NB4 (cell line): ENCODE results near the gene KDM4B.

ENCODE experiments used
- DNase-seq: peaks from one replicate; pipeline ENCODE4 v3.0.0; 2010; ENCODE audit warnings: low read depth
- H3K4me3 ChIP-seq: one replicate; pipeline ENCODE4 v1.5.1; 2011; ENCODE audit warnings: mild to moderate bottlenecking, low read depth, low read length, moderate library complexity
- MYC ChIP-seq: IDR thresholded peaks from 2 replicates; pipeline ENCODE4 v1.6.1; 2011; ENCODE audit warnings: low read depth, low read length
- POLR2A ChIP-seq: IDR thresholded peaks from 2 replicates; pipeline ENCODE4 v1.6.1; 2011; ENCODE audit warnings: mild to moderate bottlenecking; ENCODE audit not compliant: insufficient read length; ENCODE audit errors: extremely low read depth
- TF ChIP-seq, protein P1 (sequence below): IDR thresholded peaks from one replicate; pipeline ENCODE4 v1.5.1; 2012; ENCODE audit warnings: low read depth, low read length
- TF ChIP-seq, protein P2 (sequence below): IDR thresholded peaks from 2 replicates; pipeline ENCODE4 v1.6.1; 2011; ENCODE audit warnings: low read depth, low read length

The KDM4B gene

DNA sequence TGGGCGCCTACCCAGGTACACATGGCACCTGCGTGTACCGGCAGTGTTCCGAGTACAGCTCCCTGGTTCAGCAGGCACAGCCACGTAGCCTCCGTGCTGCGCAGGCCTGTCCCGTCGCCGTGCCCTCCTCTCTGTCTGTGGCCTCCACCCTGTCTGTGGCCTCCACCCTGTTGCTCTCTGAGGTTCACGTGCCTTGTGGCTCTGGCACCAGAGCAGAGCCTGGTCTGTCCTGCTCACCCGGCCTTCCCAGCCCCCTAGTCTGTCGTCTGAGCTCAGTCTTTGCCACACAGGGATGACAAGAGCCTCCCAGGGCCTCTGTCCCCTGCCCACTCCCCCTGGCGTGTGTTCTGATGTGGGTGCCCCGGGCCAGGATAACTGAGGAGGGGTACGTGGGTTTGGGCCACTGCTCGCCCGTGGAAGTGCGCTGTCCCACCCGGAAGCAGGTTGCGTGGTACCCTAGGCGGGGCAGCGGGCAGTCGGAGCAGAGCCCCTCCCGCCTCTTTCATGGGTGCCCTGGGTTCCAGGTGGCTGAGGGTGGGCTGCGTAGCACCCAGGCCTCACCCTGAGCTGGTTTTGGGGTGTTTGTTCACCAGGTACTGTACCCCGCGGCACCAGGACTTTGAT, 71.7 kb downstream of the KDM4B start:
- no peak overlapping the region for H3K4me3 ChIP-seq
- DNase-seq = no peak
- TF ChIP-seq, protein P1, sequence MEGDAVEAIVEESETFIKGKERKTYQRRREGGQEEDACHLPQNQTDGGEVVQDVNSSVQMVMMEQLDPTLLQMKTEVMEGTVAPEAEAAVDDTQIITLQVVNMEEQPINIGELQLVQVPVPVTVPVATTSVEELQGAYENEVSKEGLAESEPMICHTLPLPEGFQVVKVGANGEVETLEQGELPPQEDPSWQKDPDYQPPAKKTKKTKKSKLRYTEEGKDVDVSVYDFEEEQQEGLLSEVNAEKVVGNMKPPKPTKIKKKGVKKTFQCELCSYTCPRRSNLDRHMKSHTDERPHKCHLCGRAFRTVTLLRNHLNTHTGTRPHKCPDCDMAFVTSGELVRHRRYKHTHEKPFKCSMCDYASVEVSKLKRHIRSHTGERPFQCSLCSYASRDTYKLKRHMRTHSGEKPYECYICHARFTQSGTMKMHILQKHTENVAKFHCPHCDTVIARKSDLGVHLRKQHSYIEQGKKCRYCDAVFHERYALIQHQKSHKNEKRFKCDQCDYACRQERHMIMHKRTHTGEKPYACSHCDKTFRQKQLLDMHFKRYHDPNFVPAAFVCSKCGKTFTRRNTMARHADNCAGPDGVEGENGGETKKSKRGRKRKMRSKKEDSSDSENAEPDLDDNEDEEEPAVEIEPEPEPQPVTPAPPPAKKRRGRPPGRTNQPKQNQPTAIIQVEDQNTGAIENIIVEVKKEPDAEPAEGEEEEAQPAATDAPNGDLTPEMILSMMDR = no peak
- no peak for TF ChIP-seq POLR2A
- TF ChIP-seq MYC = no peak
- TF ChIP-seq, protein P2, sequence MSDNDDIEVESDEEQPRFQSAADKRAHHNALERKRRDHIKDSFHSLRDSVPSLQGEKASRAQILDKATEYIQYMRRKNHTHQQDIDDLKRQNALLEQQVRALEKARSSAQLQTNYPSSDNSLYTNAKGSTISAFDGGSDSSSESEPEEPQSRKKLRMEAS = no peak

DNA sequence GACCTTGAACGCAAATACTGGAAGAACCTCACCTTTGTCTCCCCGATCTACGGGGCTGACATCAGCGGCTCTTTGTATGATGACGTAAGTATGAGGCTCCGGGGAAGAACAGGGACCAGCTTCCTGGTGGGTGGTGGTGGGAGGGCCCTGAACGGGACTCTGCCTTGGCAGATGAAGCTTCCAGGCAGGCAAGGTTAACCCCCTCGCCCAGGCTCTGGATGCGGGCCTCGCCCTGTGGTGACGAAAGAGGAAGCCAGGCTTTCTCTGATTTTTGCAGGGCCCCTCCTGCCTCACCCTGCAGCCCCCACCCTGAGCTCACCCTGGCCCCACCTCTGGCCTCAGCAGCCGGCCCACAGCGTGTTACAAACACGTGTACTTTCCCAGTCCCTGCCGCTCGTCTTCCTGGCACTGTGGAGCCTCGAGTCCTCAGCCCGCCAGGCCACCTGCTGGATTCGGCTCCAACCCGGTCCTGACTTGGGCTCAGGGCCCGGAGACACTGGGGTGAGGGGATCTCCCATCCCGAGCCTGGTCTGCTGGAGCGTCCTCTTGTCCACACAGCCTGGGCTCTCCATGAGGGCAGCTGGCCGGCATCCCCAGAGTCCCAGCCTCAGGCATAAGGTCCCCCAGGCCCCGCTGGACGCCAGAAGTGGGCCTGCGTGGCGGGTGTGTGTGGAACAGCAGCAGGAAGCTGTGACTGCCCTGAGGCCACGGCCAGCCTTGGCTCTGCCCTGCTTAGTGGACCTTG, 72.4 kb downstream of the KDM4B start:
- H3K4me3 ChIP-seq = no peak overlapping the region
- TF ChIP-seq MYC (no peak), POLR2A (no peak)
- TF ChIP-seq, protein P1 = no peak
- TF ChIP-seq, protein P2 = peak; percentile 56; the same call in 1 of the 2 replicates
- peak; percentile 73 for DNase-seq

DNA sequence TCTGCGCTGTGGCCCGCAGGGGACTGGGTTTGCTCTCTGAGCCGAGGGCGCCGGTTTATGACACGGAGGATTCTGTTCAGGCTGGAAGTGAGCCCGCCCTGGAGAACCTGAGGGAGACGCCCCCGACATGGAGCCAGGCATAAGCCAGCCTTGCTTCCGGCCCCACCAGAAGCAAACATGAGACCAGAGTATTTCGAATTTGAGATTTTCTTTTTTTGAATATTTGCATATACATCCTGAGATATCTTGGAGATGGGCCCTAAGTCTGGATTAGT, 72.9 kb downstream of the KDM4B start:
- TF ChIP-seq, protein P1 = no peak
- TF ChIP-seq MYC = no peak
- TF ChIP-seq, protein P2 = no peak
- TF ChIP-seq POLR2A = no peak
- DNase-seq = no peak
- no peak overlapping the region for H3K4me3 ChIP-seq

DNA sequence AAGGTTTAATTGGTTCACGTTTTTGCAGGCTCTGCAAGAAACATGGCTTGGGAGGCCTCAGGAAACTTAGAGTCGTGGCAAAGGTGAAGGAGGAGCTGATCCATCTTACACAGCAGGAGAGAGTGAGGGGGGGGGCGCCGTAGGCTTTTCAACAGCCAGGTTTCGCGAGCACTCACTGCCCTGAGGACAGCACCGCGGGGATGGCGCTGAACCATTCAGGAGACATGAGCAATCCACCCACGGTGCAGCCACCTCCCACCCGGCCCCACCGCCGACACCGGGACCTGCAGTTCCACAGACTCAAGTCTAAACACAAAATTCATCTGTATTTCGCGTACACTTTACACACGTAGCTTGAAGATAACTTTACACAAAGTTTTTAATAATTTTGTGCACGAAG, 73.6 kb downstream of the KDM4B start:
- H3K4me3 ChIP-seq = no peak overlapping the region
- peak; percentile 26 for DNase-seq
- TF ChIP-seq MYC (no peak), POLR2A (no peak)
- TF ChIP-seq, protein P1 = no peak
- TF ChIP-seq, protein P2 = no peak

DNA sequence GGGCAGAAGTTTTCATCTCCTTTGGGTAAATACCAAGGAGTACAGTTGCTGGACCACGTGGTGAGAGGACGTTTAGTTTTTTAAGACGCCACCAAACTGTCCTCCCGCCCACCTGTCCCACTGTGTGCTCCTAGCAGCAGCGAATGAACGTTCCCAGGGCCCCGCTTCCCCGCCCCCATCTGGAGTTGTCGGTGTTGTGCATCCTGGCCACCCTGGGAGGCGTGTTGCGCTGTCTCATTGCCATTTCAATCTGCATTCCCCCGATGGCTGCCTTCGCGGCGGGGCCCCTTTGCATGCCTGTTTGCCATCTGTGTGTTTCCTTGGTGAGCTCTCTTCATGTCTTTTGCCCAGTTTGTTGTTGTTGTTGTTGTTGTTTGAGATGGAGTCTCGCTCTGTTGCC, 76.1 kb downstream of the KDM4B start:
- DNase-seq = no peak

More for the DNA sequence above, 76.1 kb downstream of the KDM4B start:
- H3K4me3 ChIP-seq = no peak overlapping the region
- TF ChIP-seq MYC (no peak), POLR2A (no peak)
- TF ChIP-seq, protein P2 = no peak
- TF ChIP-seq, protein P1 = no peak
